ENCODE results near the gene CRELD1. TPM values are rescaled to one million over a fixed set of nuclear protein-coding genes. Genes with fewer than 3 reads are reported as not detected.

Gene CRELD1
- total and polyA plus RNA-seq, 10 of the 15 experiments (the other 5 are each of a cell fraction or from before 2014, with no cell fraction given): 1.3 to 15.9 (median 8.8) TPM

DNA sequence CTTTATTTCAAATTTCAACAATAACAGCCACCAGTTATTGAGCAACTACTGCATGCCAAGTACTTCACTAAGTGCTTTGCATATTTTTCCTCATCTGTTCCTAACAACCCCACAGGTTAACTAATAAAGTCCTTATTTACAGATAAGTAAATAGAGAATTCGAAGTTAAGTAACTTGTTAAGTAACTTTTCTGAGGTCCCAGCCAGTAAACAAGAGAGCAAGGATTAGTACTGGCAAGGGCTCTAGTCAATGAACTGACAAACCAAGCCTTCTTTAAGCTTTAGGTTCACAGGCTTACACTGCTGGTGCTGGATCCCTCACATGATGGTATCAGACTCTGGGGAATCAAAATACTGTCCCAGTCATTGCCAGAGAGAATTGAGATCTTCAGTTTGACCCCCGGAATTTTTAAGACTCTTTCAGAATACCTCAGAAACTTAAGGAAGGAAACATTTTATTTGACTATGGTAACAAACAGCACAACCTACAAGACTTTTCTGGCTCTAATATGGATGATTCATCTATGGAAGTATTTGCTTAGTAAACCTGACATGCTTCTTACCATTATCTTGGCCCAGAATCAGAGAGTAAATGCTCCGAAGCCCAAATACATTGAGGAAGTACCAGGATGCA is 36.5 kb downstream of the CRELD1 start:
- in situ Hi-C loops (cut with MboI) (no loop called here), intact Hi-C loops (cut with micrococcal nuclease; ENCODE audit: unreplicated experiment) (no loop called here)
- SMC1A ChIA-PET (ENCODE audit: uncharacterized antibody, unreplicated experiment): no interaction called here
- RAD21 ChIA-PET (ENCODE audit: unreplicated experiment): interaction anchor here (0.5 kb wide), 1 partner anchor 17 kb away, joined by 5 read pairs; no protein-coding TSS in a partner anchor
- Histone ChIP-seq H3K27me3 (replicated peaks in 1 of 2; ENCODE audit: control insufficient read depth in 2 of 2, insufficient read depth in 2 of 2, low read length in 1 of 2) (no peaks in the 10 kb centered on the region), H4K20me1 (ENCODE audit: control insufficient read depth, insufficient read depth) (no peaks in the 10 kb centered on the region), H3K4me3 (no peak overlapping the region), H3K9me3 (replicated peaks; ENCODE audit: control insufficient read depth, insufficient read depth, low read length) (no peaks in the 10 kb centered on the region), H3K79me2 (ENCODE audit: control insufficient read depth, insufficient read depth, low read length) (no peaks in the 10 kb centered on the region), H3K9ac (ENCODE audit: control insufficient read depth, insufficient read depth, low read length) (no peak overlapping the region), H3K36me3 (ENCODE audit: control insufficient read depth in 2 of 2, insufficient read depth in 2 of 2, low read length in 1 of 2) (peaks cover 2 to 20% of the 10 kb centered on the region in 2 experiments), H3K27ac (ENCODE audit: control insufficient read depth, insufficient read depth) (no peak overlapping the region), H3K4me2 (ENCODE audit: control insufficient read depth, insufficient read depth) (no peak overlapping the region), H2AFZ (ENCODE audit: control insufficient read depth, low read depth, low read length) (no peak overlapping the region), H3K4me1 (ENCODE audit: control insufficient read depth, insufficient read depth, low read length) (no peaks in the 10 kb centered on the region)
- POLR2A ChIA-PET: no interaction called here
- 63% methylated on average over 3 of the region's 3 CpGs for WGBS (ENCODE audit: insufficient coverage, insufficient replicate concordance, low lambda C conversion rate, missing lambda C conversion rate)
- no peak for DNase-seq (ENCODE audit: low read depth, low spot score)
- no TSS peak for BruUV-seq (replicated peaks)
- CTCF ChIA-PET: no interaction called here
- no peak for FAIRE-seq
- TF ChIP-seq GABPA (IDR thresholded peaks at IDR 0.05; ENCODE audit: low read depth): no peak
- TF ChIP-seq DPF2 (IDR thresholded peaks at IDR 0.05): no peak
- TF ChIP-seq SUZ12 (IDR thresholded peaks at IDR 0.05; ENCODE audit: unreplicated experiment): no peak
- TF ChIP-seq RELA (IDR thresholded peaks at IDR 0.05; ENCODE audit: borderline replicate concordance, partially characterized antibody): no peak
- TF ChIP-seq SPI1 (IDR thresholded peaks at IDR 0.05; ENCODE audit: borderline replicate concordance, insufficient read depth, low read depth, low read length): no peak
- TF ChIP-seq KAT2A (conservative IDR thresholded peaks at IDR 0.05; ENCODE audit: control insufficient read depth, low read depth, low read length): no peak
- no peak for TF ChIP-seq CHD2 (IDR thresholded peaks at IDR 0.05; ENCODE audit: borderline replicate concordance, low read depth, low read length)
- TF ChIP-seq MLLT1 (IDR thresholded peaks at IDR 0.05): no peak
- no peak for TF ChIP-seq JUNB (IDR thresholded peaks at IDR 0.05)
- no peak for TF ChIP-seq ZBTB4 (CRISPR knock-in tag; IDR thresholded peaks at IDR 0.05)
- TF ChIP-seq NFIC (IDR thresholded peaks at IDR 0.05; ENCODE audit: low read depth, low read length): no peak
- TF ChIP-seq SKIL (IDR thresholded peaks at IDR 0.05; ENCODE audit: low read depth, poor library complexity, severe bottlenecking): no peak
- no peak for TF ChIP-seq SMC3 (IDR thresholded peaks at IDR 0.05; ENCODE audit: borderline replicate concordance, low read length)
- TF ChIP-seq RFX5 (IDR thresholded peaks at IDR 0.05; ENCODE audit: low read depth, low read length): no peak
- no peak for TF ChIP-seq NR2C1 (IDR thresholded peaks at IDR 0.05)
- TF ChIP-seq CREB1 (IDR thresholded peaks at IDR 0.05; ENCODE audit: low read depth): no peak
- TF ChIP-seq NFXL1 (IDR thresholded peaks at IDR 0.05; ENCODE audit: borderline replicate concordance): no peak
- no peak for ATAC-seq
